ENCODE results near the gene ALLC.

The ALLC gene

GRCh38 chr2:3680548-3681345, 22.7 kb downstream of the ALLC start:
- no peak for FAIRE-seq

GRCh38 chr2:3681625-3682024, 23.6 kb downstream of the ALLC start:
- FAIRE-seq, result no peak

GRCh38 chr2:3682811-3683210, 24.8 kb downstream of the ALLC start:
- no peak for FAIRE-seq

GRCh38 chr2:3683748-3684454, 25.9 kb downstream of the ALLC start:
- FAIRE-seq, result no peak

- peak; percentile 18 for FAIRE-seq
These were observed 32.2 kb downstream of the ALLC start for GRCh38 chr2:3689998-3690748.

GRCh38 chr2:3692375-3692774, 34.4 kb downstream of the ALLC start:
- no peak for FAIRE-seq

GRCh38 chr2:3696545-3696944, 38.5 kb downstream of the ALLC start:
- no peak for FAIRE-seq

GRCh38 chr2:3701071-3701470, 43.1 kb downstream of the ALLC start:
- no peak for FAIRE-seq

GRCh38 chr2:3703236-3703756, 45.3 kb downstream of the ALLC start, which contains the start of gene DCDC2C:
DCDC2C (plus strand) TSS chr2:3703575; CDS start chr2:3703752, 177 bp downstream.
- no peak for FAIRE-seq

- FAIRE-seq, result no peak
These were observed 45.9 kb downstream of the ALLC start for GRCh38 chr2:3703757-3704355.

- no peak for FAIRE-seq
These were observed 46.7 kb downstream of the ALLC start for GRCh38 chr2:3704692-3705091.

- no peak for FAIRE-seq
These were observed 47.8 kb downstream of the ALLC start for GRCh38 chr2:3705782-3706181.

GRCh38 chr2:3706892-3707291, 48.9 kb downstream of the ALLC start:
- no peak for FAIRE-seq

GRCh38 chr2:3708576-3708975, 50.6 kb downstream of the ALLC start:
- no peak for FAIRE-seq

GRCh38 chr2:3709225-3709624, 51.2 kb downstream of the ALLC start:
- FAIRE-seq, result no peak

GRCh38 chr2:3712424-3712823, 54.4 kb downstream of the ALLC start:
- no peak for FAIRE-seq

GRCh38 chr2:3712831-3713503, 55.0 kb downstream of the ALLC start:
- peak; percentile 93 for FAIRE-seq

GRCh38 chr2:3718679-3719078, 60.7 kb downstream of the ALLC start:
- no peak for FAIRE-seq

GRCh38 chr2:3725002-3725401, 67.0 kb downstream of the ALLC start:
- FAIRE-seq, result no peak

- no peak for FAIRE-seq
These were observed 67.7 kb downstream of the ALLC start for GRCh38 chr2:3725458-3726250.

GRCh38 chr2:3726511-3726910, 68.5 kb downstream of the ALLC start:
- FAIRE-seq, result no peak
